NCI-H460 (cell line): Measurements from ENCODE around the gene ATAD3A. TPM values are rescaled to one million over a fixed set of nuclear protein-coding genes. Genes with fewer than 3 reads are reported as not detected.

Source experiments
- DNase-seq: peaks from one replicate; pipeline ENCODE4 v3.0.0-alpha.2; 2016; ENCODE audit warnings: low read depth; ENCODE audit errors: extremely low read depth
- total RNA-seq: library from RNA; depleted of rRNA; stranded (reverse); fragments of >200 nt; shearing (Covaris generic); gene quantifications from 2 replicates; pipeline ENCODE4 v1.2.3, GENCODE V29; 2014; rRNA removed

Gene ATAD3A
- total RNA-seq, 1 experiment from 2014 or later: 24.5 TPM

DNA sequence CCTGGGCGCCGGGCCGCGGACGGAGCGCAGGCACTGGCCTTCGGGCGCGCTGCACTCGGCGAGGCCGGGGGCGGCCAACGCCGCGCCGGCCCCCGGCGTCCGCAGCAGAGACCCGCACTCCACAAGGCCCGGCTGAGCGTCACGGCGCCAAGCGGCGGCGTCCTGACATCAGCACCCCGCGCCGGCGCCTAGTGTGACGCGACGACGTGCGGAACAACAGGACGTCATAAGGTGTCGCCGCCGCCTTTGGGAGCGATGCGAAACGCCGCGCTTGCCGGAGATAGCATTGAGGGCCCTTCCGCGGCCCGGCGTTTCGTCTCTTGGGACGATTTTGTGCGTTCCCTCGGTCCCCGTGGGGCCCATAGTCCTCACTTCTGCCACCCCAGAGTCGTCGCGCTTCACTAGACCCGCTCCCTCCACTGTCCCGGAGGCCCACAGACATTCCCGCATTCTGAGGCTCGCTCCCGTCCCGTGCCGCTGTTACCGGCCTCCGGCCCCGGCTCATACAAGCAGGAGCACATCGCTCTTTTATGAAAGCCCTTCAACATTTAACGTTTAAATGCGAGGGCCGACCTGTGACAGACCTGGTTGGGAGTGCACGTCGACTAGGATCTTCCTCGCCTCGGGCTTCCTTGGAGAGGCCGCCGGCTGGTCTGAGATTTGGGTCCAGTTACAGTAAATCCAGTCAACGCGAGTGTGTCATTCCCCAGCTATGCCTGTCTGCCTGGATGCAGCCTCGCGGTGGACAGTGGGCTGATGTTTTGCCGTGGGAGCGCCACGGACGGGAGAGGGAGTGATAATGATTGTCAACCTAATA, 63.0 kb downstream of the ATAD3A start, which contains the start of gene SSU72:
TSS of gene SSU72 (minus strand) at position 143 of the 817 bp plus-strand sequence. CDS start 306 bp downstream, outside the sequence.
- DNase-seq: peak; percentile 81

GRCh38 chr1:1577367-1578011, 65.5 kb downstream of the ATAD3A start:
- DNase-seq: no peak

GRCh38 chr1:1578371-1578940, 66.5 kb downstream of the ATAD3A start:
- no peak for DNase-seq

- no peak for DNase-seq
Observed at GRCh38 chr1:1582585-1583346, 70.8 kb downstream of the ATAD3A start.

GRCh38 chr1:1583347-1584010, 71.5 kb downstream of the ATAD3A start:
- no peak for DNase-seq

Other genes with a start within 250 kb of the ATAD3A start
- gene UBE2J2, start 238.3 kb upstream of the ATAD3A start, total RNA-seq: 49.6 and 52.2 TPM in 2 replicates
- gene SCNN1D, start 231.7 kb upstream of the ATAD3A start, total RNA-seq: 1.6 and 1.7 TPM in 2 replicates
- gene ACAP3, start 204.2 kb upstream of the ATAD3A start, total RNA-seq: 9.6 and 10.3 TPM in 2 replicates
- gene PUSL1, start 203.6 kb upstream of the ATAD3A start, total RNA-seq: 13.1 and 18.9 TPM in 2 replicates
- 56.6 and 60.4 TPM in 2 replicates for gene INTS11, start 187.5 kb upstream of the ATAD3A start, total RNA-seq
- 12.2 and 13.7 TPM in 2 replicates for gene CPTP, start 187.4 kb upstream of the ATAD3A start, total RNA-seq
- gene TAS1R3, start 180.9 kb upstream of the ATAD3A start, total RNA-seq: 0.30 and 0.66 TPM in 2 replicates
- 53.7 and 55.3 TPM in 2 replicates for gene DVL1, start 162.7 kb upstream of the ATAD3A start, total RNA-seq
- gene MXRA8, start 153.6 kb upstream of the ATAD3A start, total RNA-seq: not detected in 2 replicates
- 103 and 128 TPM in 2 replicates for gene AURKAIP1, start 137.0 kb upstream of the ATAD3A start, total RNA-seq
- gene CCNL2, start 112.8 kb upstream of the ATAD3A start, total RNA-seq: 70.1 and 110 TPM in 2 replicates
- 132 and 136 TPM in 2 replicates for gene MRPL20, start 104.9 kb upstream of the ATAD3A start, total RNA-seq
- gene ANKRD65, start 90.9 kb upstream of the ATAD3A start, total RNA-seq: 0.15 TPM in 1 of 2 replicates, not detected in the other
- gene VWA1, start 76.5 kb upstream of the ATAD3A start, total RNA-seq: 5.0 and 8.0 TPM in 2 replicates
- gene ATAD3C, start 62.5 kb upstream of the ATAD3A start, total RNA-seq: 0.05 and 0.06 TPM in 2 replicates
- 15.4 and 21.1 TPM in 2 replicates for gene ATAD3B, start 40.4 kb upstream of the ATAD3A start, total RNA-seq
- gene TMEM240, start 28.5 kb downstream of the ATAD3A start, total RNA-seq: 0.67 TPM in 1 of 2 replicates, not detected in the other
- gene SSU72, start 62.7 kb downstream of the ATAD3A start, total RNA-seq: 94.5 and 112 TPM in 2 replicates
- gene FNDC10, start 88.0 kb downstream of the ATAD3A start, total RNA-seq: 2.0 and 2.2 TPM in 2 replicates
- 18.9 and 19.0 TPM in 2 replicates for gene MIB2, start 103.3 kb downstream of the ATAD3A start, total RNA-seq
- gene MMP23B, start 120.0 kb downstream of the ATAD3A start, total RNA-seq: 0.15 and 0.78 TPM in 2 replicates
- gene CDK11B, start 146.8 kb downstream of the ATAD3A start, total RNA-seq: 8.7 and 11.3 TPM in 2 replicates
- 17.6 and 20.1 TPM in 2 replicates for gene SLC35E2B, start 180.6 kb downstream of the ATAD3A start, total RNA-seq
- gene CDK11A, start 212.2 kb downstream of the ATAD3A start, total RNA-seq: 11.5 and 17.3 TPM in 2 replicates